C4-2B (cell line): ENCODE measurements around the gene GMPR2.

Experiments used
- CTCF ChIP-seq: fragments of 450-650 bp; conservative IDR thresholded peaks from 2 replicates; pipeline ENCODE4 v1.5.1; 2017; ENCODE audit warnings: mild to moderate bottlenecking
- ZFX ChIP-seq: fragments of 450-650 bp; IDR thresholded peaks from 2 replicates; pipeline ENCODE4 v1.6.1; 2017

GRCh38 chr14:24197056-24197450 lies 35.7 kb upstream of the GMPR2 start:
- TF ChIP-seq CTCF = no peak
- no peak for TF ChIP-seq ZFX
